Fibroblast of the conjunctiva (primary cell): Measurements from ENCODE around the gene SSBP2.
"Not testable (repeated sequence)": the region's sequence is repeated elsewhere in the genome, so short reads cannot be mapped to it uniquely, and the experiment has no call there.

ENCODE experiments used
- DNase-seq: peaks from one replicate; pipeline ENCODE4 v3.0.0-alpha.2; 2010; ENCODE audit warnings: low read depth

SSBP2 gene

DNA sequence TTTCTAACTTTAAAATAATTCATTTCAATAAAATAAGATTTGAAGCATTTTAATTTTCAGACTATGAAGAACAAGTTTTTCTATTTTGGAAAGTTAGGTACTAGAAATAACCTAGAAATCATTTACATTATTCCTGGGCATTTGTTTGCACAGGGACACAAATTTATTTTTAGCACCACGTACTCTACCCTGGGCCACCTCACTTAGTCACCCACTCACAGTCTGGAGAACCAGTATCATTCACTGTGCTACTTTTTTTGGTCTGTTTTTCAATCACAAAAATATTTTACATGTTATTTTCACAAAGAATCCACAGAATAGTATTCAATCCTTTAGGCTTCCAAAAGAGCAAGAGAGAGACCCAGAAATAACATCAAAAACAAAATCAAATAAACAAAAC lies 228.3 kb downstream of the SSBP2 start:
- DNase-seq: no peak

DNA sequence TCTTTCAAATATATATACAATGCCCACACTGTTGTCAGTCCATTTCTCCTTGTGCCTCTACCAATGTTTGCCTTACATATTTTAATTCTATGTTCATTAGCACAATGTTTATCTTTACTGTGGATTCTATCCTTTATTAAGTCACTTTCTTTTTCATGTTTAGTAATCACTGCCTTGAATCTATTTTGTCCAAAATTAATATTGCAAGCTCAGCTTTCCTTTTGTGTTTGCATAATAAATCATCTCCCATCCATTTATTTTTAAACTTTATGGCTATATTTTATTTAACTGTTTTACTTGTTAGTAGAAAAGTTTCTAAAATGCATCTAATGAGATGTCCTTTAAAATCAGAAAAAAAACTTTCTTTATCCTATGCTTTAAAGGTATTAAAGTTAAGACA lies 230.1 kb downstream of the SSBP2 start:
- no peak for DNase-seq

DNA sequence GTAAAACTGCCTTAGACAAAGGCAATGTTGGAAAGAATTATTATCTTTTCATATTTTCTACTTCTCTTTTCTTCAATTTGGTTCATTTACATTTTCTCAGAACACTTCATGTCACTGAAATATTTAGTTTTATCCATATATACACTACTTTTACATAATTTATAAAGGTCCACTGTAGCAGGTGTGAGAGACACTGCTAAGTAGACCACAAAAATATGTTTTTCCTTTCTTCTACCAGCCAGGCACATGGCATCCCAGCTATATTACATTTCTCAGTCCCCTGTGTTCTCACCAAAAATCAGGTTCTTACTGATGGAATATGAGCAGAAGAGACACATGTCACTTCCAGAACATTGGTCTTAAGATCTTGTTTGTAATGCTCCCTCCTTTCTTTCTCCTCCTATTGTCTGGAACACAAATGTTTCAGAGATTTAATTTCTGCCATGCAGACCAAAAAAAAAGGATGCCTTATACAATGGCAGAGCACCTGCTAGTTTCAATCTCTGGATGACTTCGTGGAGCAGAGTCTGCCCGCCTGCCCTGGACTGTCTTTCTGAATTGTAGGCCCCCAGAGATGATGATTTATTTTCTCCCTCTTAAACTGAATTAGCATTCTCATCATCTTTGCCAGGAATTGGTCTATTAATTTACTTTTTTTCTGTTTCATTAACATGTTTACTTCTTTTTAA lies 231.5 kb downstream of the SSBP2 start:
- no peak for DNase-seq

DNA sequence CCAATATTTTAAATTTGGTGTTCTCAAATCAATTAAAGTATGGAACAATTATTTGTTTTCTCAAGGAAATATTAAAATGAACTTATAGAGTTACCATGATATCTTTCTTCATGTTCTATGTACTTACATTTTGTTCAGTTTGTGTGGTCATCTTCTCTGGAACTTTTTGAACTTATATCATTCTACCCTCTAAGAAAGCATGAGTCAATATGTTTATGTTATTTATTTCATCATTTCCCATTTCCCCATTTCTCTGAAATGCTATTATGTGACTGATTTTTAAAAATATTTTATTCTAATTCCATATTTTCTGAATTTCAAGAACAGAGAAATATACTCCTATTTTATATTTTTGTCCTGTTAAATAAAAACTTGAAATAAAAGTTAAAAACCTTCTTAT lies 233.4 kb downstream of the SSBP2 start:
- peak; percentile 8 for DNase-seq

- DNase-seq: no peak
Measured at GRCh38 chr5:81516091-81516490, 234.8 kb downstream of the SSBP2 start.

GRCh38 chr5:81513982-81514381 lies 236.9 kb downstream of the SSBP2 start:
- no peak for DNase-seq

GRCh38 chr5:81513473-81513872 lies 237.4 kb downstream of the SSBP2 start:
- DNase-seq: no peak

- peak; percentile 90 for DNase-seq
Measured at GRCh38 chr5:81506900-81507588, 243.9 kb downstream of the SSBP2 start.

DNA sequence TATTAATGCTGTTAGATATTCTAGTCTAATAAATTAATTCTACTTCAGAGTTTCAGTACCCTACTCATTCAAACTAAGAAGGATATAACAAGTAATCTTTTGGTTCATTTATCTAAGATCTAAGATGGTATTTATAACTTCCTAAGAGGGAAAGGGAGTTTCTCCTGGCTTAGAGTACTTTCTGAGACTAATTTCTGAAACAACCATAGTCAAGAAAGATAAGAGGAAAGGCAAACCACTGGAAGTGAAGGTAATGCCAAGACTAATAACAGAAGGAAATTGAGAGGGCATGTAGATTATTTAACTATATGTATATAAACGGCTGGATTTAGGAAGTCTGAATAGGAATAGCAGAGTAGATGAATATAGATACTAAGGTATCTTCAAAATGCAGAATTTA lies 244.5 kb downstream of the SSBP2 start:
- no peak for DNase-seq

DNA sequence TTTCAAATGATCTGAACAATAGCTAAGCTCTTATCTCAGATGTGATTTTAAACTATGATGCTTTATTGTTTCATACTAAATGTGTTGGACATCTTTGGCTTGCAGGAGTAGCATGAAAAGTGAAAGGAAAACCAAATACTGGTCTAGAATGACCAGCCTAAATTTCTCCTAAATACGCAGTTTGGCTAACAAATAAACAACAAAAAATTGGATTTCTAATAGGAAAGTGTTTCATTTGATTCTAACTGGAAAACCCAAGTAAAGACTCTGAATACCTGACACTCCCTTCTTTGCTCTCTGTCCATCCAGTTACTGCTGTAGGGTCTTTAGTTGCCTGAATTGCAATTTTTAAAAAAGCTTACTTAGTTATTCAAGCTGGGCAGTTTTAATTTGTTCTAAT lies 245.2 kb downstream of the SSBP2 start:
- DNase-seq: no peak

GRCh38 chr5:81503602-81504001 lies 247.3 kb downstream of the SSBP2 start:
- DNase-seq: not testable (repeated sequence)

DNA sequence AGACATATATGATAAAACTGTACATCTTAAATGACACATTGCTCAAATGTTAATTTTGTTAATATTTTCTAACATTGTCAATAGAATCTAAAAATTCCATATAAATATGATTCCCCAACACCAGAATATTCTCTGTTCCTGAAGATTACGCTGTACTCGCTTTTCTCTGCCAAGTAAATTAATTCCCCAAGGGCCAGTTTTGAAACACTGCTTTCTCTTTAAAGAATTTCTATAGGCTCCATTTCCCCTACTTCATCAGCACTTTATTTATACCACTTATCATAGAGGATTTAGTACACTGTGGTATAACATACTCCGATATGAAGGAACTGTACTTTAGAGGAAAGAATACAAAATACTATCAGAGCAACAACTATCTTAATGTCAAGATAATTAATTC lies 255.6 kb downstream of the SSBP2 start:
- no peak for DNase-seq

DNA sequence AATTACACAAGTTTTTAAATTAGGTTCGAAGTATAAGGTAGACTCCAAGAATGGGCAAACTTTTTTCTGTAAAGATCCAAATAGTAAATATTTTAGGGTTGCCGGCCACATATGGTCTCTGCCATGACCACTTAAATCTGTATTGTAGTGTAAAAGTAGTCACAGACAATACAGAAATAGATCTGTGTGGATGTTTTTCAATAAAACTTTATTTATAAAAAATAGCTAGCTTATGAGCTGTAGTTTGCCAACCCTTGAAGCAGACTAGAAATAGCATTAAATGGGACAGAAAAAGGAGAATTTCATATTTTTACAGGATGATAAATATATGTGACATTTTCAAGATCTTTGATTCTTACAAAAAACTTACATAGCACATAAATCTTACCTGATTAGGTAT lies 262.0 kb downstream of the SSBP2 start:
- DNase-seq: no peak

GRCh38 chr5:81486711-81487110 lies 264.2 kb downstream of the SSBP2 start:
- DNase-seq: no peak

GRCh38 chr5:81482595-81482994 lies 268.3 kb downstream of the SSBP2 start:
- no peak for DNase-seq

DNA sequence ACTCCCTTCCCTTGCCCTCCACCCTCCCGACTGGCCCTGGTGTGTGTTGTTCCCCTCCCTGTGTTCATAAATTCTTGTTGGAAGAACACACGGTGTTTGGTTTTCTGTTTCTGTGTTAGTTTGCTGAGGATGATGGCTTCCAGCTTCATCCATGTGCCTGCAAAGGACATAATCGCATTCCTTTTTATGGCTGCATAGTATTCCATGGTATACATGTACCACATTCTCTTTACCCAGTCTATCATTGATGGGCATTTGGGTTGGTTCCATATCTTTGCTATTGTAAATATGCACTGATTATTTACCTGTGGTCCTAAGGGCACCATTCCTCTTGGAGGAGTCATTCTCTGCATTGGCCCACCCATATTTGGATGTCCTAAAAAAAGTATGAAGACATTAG lies 277.5 kb downstream of the SSBP2 start:
- not testable (repeated sequence) for DNase-seq

DNA sequence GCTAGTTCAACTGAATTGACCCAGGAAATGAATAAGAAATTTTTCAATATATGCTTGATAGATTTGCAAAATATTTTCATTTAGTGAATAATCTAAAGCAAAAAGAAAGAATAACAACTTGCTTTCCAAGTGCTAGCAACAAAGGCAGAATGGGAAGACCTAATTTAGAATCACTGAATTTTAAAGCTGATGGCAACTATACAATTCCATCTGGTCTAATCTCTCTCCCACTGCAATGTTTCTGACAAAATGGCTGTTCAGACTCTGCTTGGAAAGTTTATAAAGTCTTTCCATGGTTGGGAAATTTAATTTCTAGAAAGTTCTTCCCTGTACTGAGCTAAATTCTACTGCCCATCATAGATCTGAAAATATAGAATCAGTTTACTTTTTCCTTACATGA lies 281.2 kb downstream of the SSBP2 start:
- DNase-seq: no peak

GRCh38 chr5:81450940-81451339 lies 300.0 kb downstream of the SSBP2 start:
- no peak for DNase-seq

DNA sequence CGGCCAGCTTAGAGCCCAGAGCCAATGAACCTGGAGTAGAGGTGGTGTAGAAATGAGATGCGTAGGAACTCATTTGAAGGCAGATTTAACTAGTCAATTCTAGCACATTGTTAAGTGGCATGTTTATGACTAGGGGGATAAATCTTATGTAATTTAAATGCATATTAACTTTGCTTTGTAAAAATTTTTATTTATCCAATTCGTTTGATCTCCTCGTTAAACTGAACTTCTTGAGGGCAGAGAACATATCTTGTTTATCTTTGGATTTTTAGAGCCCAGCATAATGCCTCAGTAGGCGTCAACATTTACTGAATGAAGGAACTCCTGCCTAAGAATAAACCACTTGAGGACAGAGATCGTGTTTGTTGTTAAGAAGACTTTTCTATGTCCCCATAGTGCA lies 315.9 kb downstream of the SSBP2 start:
- no peak for DNase-seq

DNA sequence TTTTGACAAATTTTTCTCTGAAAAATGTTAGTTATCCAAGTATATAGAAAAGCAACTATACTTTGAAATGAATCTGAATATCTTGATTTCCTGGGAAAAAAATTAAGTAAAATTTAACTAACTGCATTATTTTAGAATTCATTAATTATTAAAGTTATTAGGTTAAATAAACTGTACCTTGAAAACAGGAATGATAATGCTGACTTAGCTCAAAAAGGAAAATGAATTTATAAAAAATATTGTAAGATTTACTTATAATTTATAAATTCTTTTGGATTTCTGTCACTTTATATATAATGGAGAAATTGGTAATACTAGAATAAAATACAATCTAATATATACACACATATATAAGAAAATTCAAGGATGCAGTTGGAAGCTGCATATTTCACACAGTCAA lies 320.9 kb downstream of the SSBP2 start:
- DNase-seq: no peak

- no peak for DNase-seq
Measured at GRCh38 chr5:81429363-81429762, 321.5 kb downstream of the SSBP2 start.

DNA sequence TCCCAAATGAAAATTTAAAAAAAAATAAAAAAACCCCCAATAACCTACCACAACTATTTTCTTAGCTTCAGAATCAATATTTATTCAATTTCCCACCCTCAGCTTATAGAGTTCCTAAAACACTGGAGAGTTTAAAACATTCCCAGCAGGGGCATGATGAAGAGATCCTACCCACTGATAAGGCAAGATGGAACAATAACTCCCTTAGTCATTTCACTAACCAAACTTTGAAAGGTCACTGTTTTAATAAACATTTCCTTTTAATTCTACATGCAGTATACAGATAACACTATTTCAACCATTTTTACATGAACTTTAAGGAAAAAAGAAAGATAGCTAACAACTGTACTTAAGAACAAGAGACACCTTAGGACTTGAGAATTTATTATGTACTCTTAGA lies 322.0 kb downstream of the SSBP2 start:
- DNase-seq: no peak

GRCh38 chr5:81428446-81428845 lies 322.5 kb downstream of the SSBP2 start:
- DNase-seq: no peak

- DNase-seq: no peak
Measured at GRCh38 chr5:81427566-81427965, 323.3 kb downstream of the SSBP2 start.
